Panc1 (cell line): ENCODE data around the gene APOA1. TPM values are rescaled to one million over a fixed set of nuclear protein-coding genes. Genes with fewer than 3 reads are reported as not detected.

Experiments used
- ATAC-seq: fragments of 200-7000 bp; cut with Tn5 transposase; 2 replicates; pipeline ENCODE4 v1.9.1; 2020; ENCODE audit warnings: mild to moderate bottlenecking, moderate library complexity
- Bru-seq: library from RNA; stranded (reverse); fragments of 400-500 nt; gene quantifications from one replicate; lab custom pipeline; 2021; lab: Mats Ljungman, UMichigan
- BruChase-seq, 2 experiments: library from RNA; stranded (reverse); fragments of 400-500 nt; gene quantifications; one replicate each; lab custom pipeline; 2021; lab: Mats Ljungman, UMichigan
- BruUV-seq: library from RNA; stranded (reverse); fragments of 400-500 nt; replicated peaks from 2 replicates; lab custom pipeline; 2021; lab: Mats Ljungman, UMichigan
- CTCF ChIA-PET: fragments of 300-600 bp; sonication (Branson Sonifier 250); formaldehyde crosslinking; loops from one replicate; lab custom pipeline; 2022; ENCODE audit warnings: antibody characterized with exemption; lab: Charles Lee
- POLR2A ChIA-PET: fragments of 300-600 bp; sonication (Branson Sonifier 250); formaldehyde crosslinking; loops from one replicate; lab custom pipeline; 2022; ENCODE audit warnings: antibody characterized with exemption; lab: Charles Lee
- DNase-seq: peaks from one replicate; pipeline ENCODE4 v3.0.0-alpha.2; 2010; ENCODE audit warnings: low read depth, low spot score
- H3K27ac ChIP-seq: 2 replicates; pipeline ENCODE4 v1.5.1; 2011; ENCODE audit warnings: mild to moderate bottlenecking, low read length, inconsistent platforms
- H3K27me3 ChIP-seq: fragments of 200-500 bp; sonication (Bioruptor generic); 2 replicates; pipeline ENCODE4 v1.6.0; 2014; ENCODE audit warnings: low read length, inconsistent platforms; ENCODE audit not compliant: control insufficient read depth, insufficient read depth
- H3K36me3 ChIP-seq: fragments of 200-500 bp; sonication (Bioruptor generic); 2 replicates; pipeline ENCODE4 v1.5.1; 2014; ENCODE audit warnings: inconsistent platforms, mild to moderate bottlenecking, low read length, moderate library complexity; ENCODE audit not compliant: control insufficient read depth, insufficient read depth
- H3K4me1 ChIP-seq: 2 replicates; pipeline ENCODE4 v1.5.1; 2011; ENCODE audit warnings: inconsistent platforms, mild to moderate bottlenecking, low read length, moderate library complexity; ENCODE audit not compliant: control insufficient read depth, insufficient read depth
- H3K4me3 ChIP-seq, 2 experiments: 2 replicates each; pipeline ENCODE4 v1.5.1; 2011 to 2012; ENCODE audit warnings: low read depth in 2 of 2, low read length in 2 of 2, mild to moderate bottlenecking in 2 of 2, inconsistent platforms in 1 of 2, moderate library complexity in 1 of 2
- H3K9me3 ChIP-seq: fragments of 200-500 bp; sonication (Bioruptor generic); 2 replicates; pipeline ENCODE4 v1.5.1; 2014; ENCODE audit warnings: low read depth, mild to moderate bottlenecking, inconsistent platforms, low read length, moderate library complexity; ENCODE audit not compliant: control insufficient read depth, insufficient read depth
- POLR2AphosphoS5 ChIP-seq: IDR thresholded peaks from 2 replicates; pipeline ENCODE4 v1.6.1; 2012; ENCODE audit warnings: mild to moderate bottlenecking, low read depth, low read length, moderate library complexity
- SIN3A ChIP-seq: IDR thresholded peaks from 2 replicates; pipeline ENCODE4 v1.6.1; 2012; ENCODE audit warnings: low read depth, mild to moderate bottlenecking, low read length, moderate library complexity, borderline replicate concordance; ENCODE audit not compliant: insufficient read depth
- TCF7L2 ChIP-seq: IDR thresholded peaks from 2 replicates; pipeline ENCODE4 v1.6.1; 2011; ENCODE audit warnings: mild to moderate bottlenecking, low read depth, low read length, inconsistent platforms
- in situ Hi-C: cut with HindIII; loops from 2 replicates; pipeline ENCODE4 v1.10.0; 2016; ENCODE audit warnings: low sequenced_read_pairs, low pct_unique_long_range_greater_than_20kb
- intact Hi-C: fragments of 100-400 bp; cut with micrococcal nuclease; formaldehyde crosslinking; loops from one replicate; pipeline ENCODE4 v1.10.0; 2022; ENCODE audit not compliant: unreplicated experiment
- long read RNA-seq: library from polyadenylated mRNA; unstranded; transcript quantifications from one replicate; pipeline ENCODE4 v2.0.0, GENCODE V29; 2021; ENCODE audit not compliant: unreplicated experiment
- polyA plus RNA-seq: library from polyadenylated mRNA; unstranded; fragments of >200 nt; gene quantifications from one replicate; pipeline ENCODE4 v1.2.1, GENCODE V29; 2012; ENCODE audit warnings: missing spikeins; ENCODE audit not compliant: insufficient read length
- total RNA-seq: library from RNA; stranded (reverse); gene quantifications from one replicate; pipeline ENCODE4 v1.2.1, GENCODE V29; 2021; ENCODE audit not compliant: unreplicated experiment
- TF ChIP-seq, protein P1 (sequence below), 2 experiments: IDR thresholded peaks; 2 replicates each; pipeline ENCODE4 v1.6.1; 2011 to 2012; ENCODE audit warnings: low read depth in 2 of 2, control low read depth in 1 of 2, low read length in 1 of 2, mild to moderate bottlenecking in 1 of 2, moderate library complexity in 1 of 2; ENCODE audit not compliant: insufficient read depth in 1 of 2
- TF ChIP-seq, protein P2 (sequence below): fragments of 450-650 bp; IDR thresholded peaks from 2 replicates; pipeline ENCODE4 v1.5.1; 2017; ENCODE audit warnings: mild to moderate bottlenecking

Gene APOA1
- total RNA-seq, result 1.7 TPM
- 0.48 TPM for polyA plus RNA-seq
- Bru-seq, nascent RNA, result percentile 39 among the genes with signal in this experiment
- percentile 35 among the genes with signal in this experiment for BruChase-seq, experiment 1, labeled RNA remaining after a 2-hour chase
- BruChase-seq, experiment 2, labeled RNA remaining after a 6-hour chase, result not detected
- long read RNA-seq, result 0 reads

DNA sequence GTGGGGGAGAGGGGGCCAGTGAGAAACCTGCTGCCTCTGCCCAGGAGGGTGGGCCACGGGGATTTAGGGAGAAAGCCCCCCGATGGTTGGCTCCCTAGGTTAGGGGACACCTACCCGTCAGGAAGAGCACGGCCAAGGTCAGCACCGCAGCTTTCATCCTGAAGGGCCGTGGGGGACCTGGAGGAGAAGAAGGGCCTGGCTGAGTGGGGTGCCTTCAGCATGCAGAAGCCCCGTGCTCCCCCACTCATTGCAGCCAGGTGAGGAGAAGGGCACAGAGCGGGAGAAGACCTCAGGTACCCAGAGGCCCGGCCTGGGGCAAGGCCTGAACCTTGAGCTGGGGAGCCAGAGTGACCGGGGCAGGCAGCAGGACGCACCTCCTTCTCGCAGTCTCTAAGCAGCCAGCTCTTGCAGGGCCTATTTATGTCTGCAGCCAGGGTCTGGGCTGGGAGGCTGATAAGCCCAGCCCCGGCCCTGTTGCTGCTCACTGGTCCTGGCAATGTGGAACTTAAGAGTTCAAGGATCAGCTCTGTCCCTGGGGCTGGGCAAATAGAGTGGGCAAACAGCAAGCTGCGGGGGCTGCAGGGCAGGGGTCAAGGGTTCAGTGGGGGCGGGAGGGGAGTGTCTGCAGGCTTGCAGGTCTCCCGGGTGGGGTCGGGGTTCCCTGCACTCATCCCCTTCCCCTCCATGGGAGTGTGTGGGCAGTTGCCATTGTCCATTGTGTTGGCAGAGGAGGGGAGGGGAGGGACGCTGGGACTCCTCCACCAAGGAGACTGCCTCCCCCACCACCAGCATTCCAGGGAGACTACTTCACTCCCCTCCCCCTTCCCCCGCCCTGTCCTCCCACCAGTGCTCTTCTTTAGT lies at the start of gene APOA1:
TSS of gene APOA1 (minus strand) at position 392 of the 861 bp plus-strand sequence. CDS start at position 157, 235 bp downstream.
- CTCF ChIA-PET, result interaction anchor here (0.5 to 3.0 kb wide), 2 partner anchors 47 to 268 kb away, joined by 3 to 76 read pairs; partner anchors contain the start of gene APOA5
- intact Hi-C loops, result loop anchor here (5.0 kb wide), 1 partner anchor 45 kb away; the partner anchor contains the start of gene APOA5

DNA sequence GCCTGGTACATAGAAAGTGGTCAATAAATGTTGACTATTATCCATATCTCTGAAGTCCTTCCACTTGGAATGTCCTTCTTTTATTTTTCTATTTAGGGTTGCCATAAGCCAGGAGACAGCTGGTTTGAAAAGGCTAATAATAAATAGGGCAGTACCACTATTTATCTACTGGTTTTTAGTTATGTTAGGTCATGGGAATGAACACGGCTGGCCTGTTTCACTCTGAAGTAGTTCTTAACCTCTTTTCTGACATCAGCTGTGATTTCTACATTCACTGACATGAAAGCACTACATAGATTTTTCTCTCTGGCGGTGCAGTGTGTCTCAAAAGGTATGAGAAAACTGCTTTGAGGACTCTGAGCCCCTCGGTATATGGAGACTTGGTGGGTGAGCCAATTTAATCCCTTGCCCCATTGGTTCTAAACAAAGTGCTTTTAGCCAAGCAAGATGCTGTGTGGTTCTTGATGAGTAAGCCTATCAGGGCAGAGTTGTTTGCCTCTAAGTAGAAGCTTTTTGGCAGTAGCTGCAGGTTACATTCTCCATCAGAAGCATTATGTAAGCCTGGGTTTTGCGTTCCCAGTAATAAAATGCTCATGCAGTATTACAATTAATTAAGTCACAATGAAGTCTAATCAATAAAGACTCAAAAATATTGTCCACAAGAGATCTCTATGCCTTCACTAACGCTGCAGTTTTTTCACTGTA lies 48.7 kb upstream of the APOA1 start:
- intact Hi-C loops, result loop anchor here (10.0 kb wide), 1 partner anchor 339 kb away; no protein-coding TSS in a partner anchor
- POLR2A ChIA-PET, result no interaction called here
- Histone ChIP-seq H3K36me3 (0 out of 2 replicates have a peak, but pooled peaks cover 2% of the 10 kb centered on the region), H3K4me3 (no peak overlapping the region), H3K27me3 (no peaks in the 10 kb centered on the region), H3K4me1 (no peaks in the 10 kb centered on the region), H3K27ac (no peak overlapping the region), H3K9me3 (no peaks in the 10 kb centered on the region)
- in situ Hi-C loops, result no loop called here
- CTCF ChIA-PET, result no interaction called here
- TF ChIP-seq, protein P1, sequence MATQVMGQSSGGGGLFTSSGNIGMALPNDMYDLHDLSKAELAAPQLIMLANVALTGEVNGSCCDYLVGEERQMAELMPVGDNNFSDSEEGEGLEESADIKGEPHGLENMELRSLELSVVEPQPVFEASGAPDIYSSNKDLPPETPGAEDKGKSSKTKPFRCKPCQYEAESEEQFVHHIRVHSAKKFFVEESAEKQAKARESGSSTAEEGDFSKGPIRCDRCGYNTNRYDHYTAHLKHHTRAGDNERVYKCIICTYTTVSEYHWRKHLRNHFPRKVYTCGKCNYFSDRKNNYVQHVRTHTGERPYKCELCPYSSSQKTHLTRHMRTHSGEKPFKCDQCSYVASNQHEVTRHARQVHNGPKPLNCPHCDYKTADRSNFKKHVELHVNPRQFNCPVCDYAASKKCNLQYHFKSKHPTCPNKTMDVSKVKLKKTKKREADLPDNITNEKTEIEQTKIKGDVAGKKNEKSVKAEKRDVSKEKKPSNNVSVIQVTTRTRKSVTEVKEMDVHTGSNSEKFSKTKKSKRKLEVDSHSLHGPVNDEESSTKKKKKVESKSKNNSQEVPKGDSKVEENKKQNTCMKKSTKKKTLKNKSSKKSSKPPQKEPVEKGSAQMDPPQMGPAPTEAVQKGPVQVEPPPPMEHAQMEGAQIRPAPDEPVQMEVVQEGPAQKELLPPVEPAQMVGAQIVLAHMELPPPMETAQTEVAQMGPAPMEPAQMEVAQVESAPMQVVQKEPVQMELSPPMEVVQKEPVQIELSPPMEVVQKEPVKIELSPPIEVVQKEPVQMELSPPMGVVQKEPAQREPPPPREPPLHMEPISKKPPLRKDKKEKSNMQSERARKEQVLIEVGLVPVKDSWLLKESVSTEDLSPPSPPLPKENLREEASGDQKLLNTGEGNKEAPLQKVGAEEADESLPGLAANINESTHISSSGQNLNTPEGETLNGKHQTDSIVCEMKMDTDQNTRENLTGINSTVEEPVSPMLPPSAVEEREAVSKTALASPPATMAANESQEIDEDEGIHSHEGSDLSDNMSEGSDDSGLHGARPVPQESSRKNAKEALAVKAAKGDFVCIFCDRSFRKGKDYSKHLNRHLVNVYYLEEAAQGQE (IDR thresholded peaks at IDR 0.05; ENCODE audit: insufficient read depth in 1 of 2, low read depth in 2 of 2, low read length in 1 of 2), result no peak
- TF ChIP-seq, protein P2, sequence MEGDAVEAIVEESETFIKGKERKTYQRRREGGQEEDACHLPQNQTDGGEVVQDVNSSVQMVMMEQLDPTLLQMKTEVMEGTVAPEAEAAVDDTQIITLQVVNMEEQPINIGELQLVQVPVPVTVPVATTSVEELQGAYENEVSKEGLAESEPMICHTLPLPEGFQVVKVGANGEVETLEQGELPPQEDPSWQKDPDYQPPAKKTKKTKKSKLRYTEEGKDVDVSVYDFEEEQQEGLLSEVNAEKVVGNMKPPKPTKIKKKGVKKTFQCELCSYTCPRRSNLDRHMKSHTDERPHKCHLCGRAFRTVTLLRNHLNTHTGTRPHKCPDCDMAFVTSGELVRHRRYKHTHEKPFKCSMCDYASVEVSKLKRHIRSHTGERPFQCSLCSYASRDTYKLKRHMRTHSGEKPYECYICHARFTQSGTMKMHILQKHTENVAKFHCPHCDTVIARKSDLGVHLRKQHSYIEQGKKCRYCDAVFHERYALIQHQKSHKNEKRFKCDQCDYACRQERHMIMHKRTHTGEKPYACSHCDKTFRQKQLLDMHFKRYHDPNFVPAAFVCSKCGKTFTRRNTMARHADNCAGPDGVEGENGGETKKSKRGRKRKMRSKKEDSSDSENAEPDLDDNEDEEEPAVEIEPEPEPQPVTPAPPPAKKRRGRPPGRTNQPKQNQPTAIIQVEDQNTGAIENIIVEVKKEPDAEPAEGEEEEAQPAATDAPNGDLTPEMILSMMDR, result no peak
- no peak for TF ChIP-seq POLR2AphosphoS5
- TF ChIP-seq SIN3A, result no peak
- TF ChIP-seq TCF7L2, result no peak
- no peak for DNase-seq
- ATAC-seq, result no peak
- no TSS peak for BruUV-seq

More for the DNA sequence above, at the start of gene APOA1:
- Histone ChIP-seq H3K9me3 (no peaks in the 10 kb centered on the region), H3K4me3 (no peak within 1 kb of the TSS), H3K4me1 (peaks cover 4% of the 10 kb centered on the region; the same call in 1 of the 2 replicates), H3K27me3 (no peaks in the 10 kb centered on the region), H3K27ac (no peak within 1 kb of the TSS), H3K36me3 (no peaks in the 10 kb centered on the region)
- BruUV-seq, result no TSS peak
- no peak for DNase-seq
- in situ Hi-C loops, result no loop called here
- no peak for ATAC-seq
- TF ChIP-seq SIN3A (no peak), POLR2AphosphoS5 (no peak), TCF7L2 (no peak)
- TF ChIP-seq, protein P1 (IDR thresholded peaks at IDR 0.05; ENCODE audit: insufficient read depth in 1 of 2, low read depth in 2 of 2, low read length in 1 of 2), result no peak
- TF ChIP-seq, protein P2, result no peak
- POLR2A ChIA-PET, result no interaction called here
